HG03066 (cell line): Measurements from ENCODE around the gene ACADM.
"Not testable (repeated sequence)": the region's sequence is repeated elsewhere in the genome, so short reads cannot be mapped to it uniquely, and the experiment has no call there.

ENCODE experiments used
- ATAC-seq: cut with Tn5 transposase; IDR thresholded peaks from one replicate; pipeline ENCODE4 v1.9.1; 2021; ENCODE audit warnings: low read depth; ENCODE audit not compliant: unreplicated experiment

Gene ACADM

GRCh38 chr1:75791022-75791421, 66.5 kb downstream of the ACADM start:
- no peak for ATAC-seq

- no peak for ATAC-seq
Measured at GRCh38 chr1:75792091-75792490, 67.6 kb downstream of the ACADM start.

GRCh38 chr1:75794382-75794781, 69.9 kb downstream of the ACADM start:
- ATAC-seq = no peak

- ATAC-seq = no peak
Measured at GRCh38 chr1:75795703-75796193, 71.2 kb downstream of the ACADM start.

GRCh38 chr1:75796376-75797272, 72.1 kb downstream of the ACADM start, which contains the start of gene MSH4:
MSH4 (plus strand) TSS chr1:75796882; CDS start chr1:75796986, 104 bp downstream.
- no peak for ATAC-seq

- no peak for ATAC-seq
Measured at GRCh38 chr1:75797273-75797588, 72.7 kb downstream of the ACADM start.

GRCh38 chr1:75797606-75798216, 73.2 kb downstream of the ACADM start:
- ATAC-seq = no peak

GRCh38 chr1:75801480-75801879, 77.0 kb downstream of the ACADM start:
- not testable (repeated sequence) for ATAC-seq

GRCh38 chr1:75808921-75809320, 84.4 kb downstream of the ACADM start:
- no peak for ATAC-seq

GRCh38 chr1:75810113-75810512, 85.6 kb downstream of the ACADM start:
- ATAC-seq = not testable (repeated sequence)

GRCh38 chr1:75811211-75811981, 86.9 kb downstream of the ACADM start:
- ATAC-seq = no peak

GRCh38 chr1:75812065-75812464, 87.6 kb downstream of the ACADM start:
- no peak for ATAC-seq
